HG03521 (cell line): ENCODE data around the gene NTRK3.
"Not testable (repeated sequence)": the region's sequence is repeated elsewhere in the genome, so short reads cannot be mapped to it uniquely, and the experiment has no call there.

Experiments
- ATAC-seq: cut with Tn5 transposase; IDR thresholded peaks from one replicate; pipeline ENCODE4 v1.9.1; 2021; ENCODE audit warnings: mild to moderate bottlenecking, moderate library complexity; ENCODE audit not compliant: unreplicated experiment

Gene NTRK3

DNA sequence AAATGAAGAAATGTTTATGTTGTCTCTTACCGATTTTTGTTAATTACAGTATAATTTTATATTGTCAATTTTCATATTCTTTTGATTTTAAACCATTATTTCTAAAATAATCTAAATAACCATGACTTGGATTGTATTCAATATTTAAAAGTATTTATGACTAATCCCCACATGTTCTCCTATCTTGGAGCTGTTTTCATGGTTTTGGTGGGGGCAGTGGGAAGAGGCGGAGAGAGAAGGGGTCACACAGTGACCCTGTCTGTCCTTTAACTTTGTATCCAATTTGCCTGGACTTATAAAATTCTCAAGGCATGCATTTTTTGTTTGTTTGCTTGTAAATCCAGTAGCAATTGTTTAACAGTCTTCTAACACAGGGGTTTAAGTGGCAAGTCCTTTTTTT lies 407.4 kb downstream of the NTRK3 start:
- ATAC-seq, result no peak

DNA sequence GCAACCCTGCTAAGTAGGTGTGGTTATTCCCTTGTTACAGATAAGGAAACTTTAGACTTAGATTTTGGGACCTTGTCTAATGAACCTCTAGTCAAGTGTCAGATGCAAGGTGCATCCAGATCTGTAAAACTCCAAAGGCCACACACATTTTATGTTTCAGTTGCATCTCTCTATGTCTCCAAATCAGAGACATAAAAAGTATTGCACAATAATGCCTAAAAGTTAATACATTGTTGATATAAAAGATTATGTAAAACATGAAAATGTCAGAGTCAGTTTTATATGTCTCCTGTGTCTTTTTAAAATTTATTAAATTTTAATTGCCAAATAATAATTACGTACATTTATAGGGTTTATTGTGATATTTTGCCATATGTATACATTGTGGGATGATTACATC lies 408.5 kb downstream of the NTRK3 start:
- ATAC-seq, result no peak

DNA sequence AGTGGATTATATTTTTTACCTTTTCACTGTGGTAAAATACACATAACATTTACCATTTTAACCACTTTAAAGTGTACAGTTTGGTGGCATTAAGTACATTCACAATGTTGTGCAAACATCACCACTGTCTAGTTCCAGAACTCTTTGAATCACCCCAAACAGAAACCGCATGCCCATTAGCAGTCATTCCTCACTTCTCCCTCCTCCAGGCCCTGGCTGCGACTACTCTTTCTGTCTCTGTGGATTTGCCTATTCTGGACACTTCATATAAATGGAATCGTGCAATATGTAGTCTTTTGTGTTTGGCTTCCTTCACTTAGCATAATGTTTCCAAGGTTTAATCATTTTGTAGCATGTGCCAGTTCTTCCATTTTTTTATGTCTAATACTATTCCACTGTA lies 409.8 kb downstream of the NTRK3 start:
- ATAC-seq, result no peak

DNA sequence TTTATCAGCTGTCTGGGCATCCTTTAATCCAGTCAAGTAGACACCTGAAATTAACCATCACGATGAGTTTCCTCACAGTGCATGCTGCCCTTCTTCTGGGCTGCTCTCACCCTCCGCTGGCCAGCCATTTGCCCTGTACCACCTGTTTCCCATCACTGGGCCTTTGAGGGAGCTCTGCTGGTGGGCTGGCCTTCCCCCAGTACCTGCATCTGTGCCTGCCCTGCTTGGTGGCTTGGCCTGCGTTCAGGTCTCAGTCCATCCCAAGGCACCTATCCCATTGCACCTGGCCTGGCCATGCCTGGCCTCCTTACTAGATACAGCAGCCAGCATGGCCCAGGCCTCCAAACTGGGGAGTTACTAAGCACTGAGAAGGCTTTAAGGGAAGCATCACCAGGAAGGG lies 413.2 kb downstream of the NTRK3 start:
- no peak for ATAC-seq

DNA sequence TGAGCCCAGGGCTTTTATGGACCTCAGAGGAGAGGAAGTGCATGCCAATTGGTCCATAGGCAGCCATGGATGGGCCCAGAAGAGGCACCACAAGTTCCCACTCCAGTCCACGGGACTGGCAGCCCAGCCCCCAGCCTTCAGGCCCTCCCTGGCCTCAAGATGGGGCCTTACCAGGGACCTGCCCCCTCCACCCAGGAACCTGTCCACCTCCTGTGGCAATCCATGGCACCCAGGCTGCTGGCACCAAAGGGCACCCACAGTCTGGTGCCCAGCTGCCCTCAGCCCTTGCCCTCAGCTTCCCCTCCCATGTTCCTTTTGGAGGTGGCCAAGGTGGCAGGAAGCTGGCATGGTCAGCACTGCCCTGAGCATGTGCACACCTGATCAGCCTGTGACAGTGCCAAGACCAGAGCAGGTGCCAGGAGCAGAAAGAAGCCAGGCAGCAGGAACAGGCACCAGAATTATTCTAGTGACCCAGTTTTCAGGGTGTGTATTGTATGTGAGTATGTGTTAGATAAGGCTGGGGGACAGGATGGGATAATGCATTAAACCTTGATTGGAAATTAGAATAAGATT lies 415.0 kb downstream of the NTRK3 start:
- ATAC-seq, result no peak

DNA sequence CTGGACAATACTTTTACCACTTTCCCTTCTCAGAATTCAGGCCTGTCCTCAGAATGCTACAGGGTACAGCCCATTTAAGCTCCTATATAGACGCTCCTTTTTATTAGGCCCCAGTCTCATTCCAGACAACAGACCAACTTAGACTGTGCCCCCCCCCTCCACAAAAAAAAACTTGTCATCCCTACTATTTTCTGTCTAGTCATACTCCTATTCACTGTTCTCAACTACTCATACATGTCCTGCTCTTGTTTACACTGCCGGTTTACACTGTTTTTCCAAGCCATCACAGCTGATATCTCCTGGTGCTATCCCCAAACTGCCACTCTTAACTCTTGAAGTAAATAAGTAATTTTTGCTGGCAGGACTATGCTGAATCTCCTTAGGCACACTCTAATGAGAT lies 420.7 kb downstream of the NTRK3 start:
- not testable (repeated sequence) for ATAC-seq

DNA sequence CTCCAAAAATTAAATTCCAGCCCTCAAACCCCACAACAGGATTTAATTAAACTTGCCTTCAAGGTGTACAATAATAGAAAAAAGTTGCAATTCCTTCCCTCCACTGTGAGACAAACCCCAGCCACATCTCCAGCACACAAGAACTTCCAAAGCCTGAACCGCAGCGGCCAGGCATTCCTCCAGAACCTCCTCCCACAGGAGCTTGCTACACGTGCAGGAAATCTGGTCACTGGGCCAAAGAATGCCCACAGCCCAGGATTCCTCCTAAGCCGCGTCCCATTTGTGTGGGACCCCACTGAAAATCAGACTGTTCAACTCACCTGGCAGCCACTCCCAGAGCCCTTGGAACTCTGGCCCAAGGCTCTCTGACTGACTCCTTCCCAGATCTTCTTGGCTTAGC lies 423.2 kb downstream of the NTRK3 start:
- not testable (repeated sequence) for ATAC-seq

DNA sequence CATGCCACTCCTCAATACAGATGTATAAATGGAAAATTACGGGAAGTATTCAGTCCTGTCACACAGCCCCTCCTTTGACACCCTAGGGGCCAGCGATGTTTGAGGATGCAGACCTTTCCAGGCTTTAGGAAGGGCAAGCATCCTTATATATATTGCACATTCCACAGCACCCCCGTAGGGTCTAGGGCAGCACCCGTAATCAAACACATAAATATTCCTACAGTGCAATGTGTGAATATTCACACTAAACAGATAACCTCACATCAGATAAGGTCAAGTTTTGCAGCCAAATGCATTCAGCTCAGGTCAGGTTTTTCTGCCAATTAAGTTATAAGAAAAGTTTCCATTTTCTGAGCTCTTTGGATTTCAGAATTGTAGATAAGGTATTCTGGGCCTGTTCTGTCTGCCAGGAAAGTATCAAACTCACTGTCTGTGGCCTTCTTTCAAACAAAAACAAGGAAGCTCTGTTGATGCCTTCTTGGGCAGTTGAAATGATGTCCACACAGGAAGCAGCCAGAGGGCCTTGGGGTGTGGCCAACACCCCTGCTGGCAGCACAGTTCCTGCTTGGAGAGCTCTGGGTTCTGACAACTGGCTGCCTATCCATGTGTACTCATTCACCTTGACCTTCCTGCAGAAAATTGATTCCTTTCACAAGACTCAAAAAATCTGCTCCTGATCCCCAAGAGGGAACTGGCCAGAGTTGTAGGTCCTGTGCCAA lies 427.0 kb downstream of the NTRK3 start:
- no peak for ATAC-seq

DNA sequence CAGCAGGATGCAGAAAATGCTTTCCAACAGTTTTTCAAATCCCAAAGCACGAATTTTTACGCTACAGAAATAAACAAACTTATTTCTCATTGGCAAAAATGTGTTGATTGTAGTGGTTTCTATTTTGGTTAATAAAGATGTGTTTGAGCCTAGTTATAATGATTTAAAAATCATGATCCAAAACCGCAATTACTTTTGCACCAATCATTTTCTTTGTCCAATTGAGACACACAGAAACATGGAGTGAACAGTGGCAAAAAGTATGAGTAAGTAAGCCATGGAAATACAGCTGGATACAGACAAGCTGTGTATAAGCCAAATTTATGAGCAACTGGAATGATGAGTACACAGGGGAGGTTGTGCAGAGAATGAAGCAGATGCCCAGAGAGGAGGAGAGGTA lies 427.9 kb downstream of the NTRK3 start:
- ATAC-seq, result no peak

DNA sequence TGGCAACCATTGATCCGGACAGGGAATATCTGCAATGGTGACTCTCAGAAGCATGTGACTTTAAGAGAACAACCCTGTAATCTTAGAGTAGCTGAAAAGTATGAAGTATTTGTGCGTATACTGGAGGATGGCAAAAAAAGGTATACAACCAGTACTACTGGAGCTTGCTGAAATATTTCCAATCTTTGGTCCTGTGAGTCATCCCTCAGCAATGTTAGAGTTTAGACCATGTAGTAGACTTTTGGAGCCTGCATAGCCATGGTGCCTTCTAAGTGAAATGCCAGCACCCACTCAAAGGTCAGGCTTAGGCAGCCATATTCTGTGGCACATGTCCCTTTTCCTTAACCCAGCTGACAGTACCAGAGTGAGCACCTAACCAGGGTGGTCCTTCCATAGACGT lies 429.4 kb downstream of the NTRK3 start:
- no peak for ATAC-seq

DNA sequence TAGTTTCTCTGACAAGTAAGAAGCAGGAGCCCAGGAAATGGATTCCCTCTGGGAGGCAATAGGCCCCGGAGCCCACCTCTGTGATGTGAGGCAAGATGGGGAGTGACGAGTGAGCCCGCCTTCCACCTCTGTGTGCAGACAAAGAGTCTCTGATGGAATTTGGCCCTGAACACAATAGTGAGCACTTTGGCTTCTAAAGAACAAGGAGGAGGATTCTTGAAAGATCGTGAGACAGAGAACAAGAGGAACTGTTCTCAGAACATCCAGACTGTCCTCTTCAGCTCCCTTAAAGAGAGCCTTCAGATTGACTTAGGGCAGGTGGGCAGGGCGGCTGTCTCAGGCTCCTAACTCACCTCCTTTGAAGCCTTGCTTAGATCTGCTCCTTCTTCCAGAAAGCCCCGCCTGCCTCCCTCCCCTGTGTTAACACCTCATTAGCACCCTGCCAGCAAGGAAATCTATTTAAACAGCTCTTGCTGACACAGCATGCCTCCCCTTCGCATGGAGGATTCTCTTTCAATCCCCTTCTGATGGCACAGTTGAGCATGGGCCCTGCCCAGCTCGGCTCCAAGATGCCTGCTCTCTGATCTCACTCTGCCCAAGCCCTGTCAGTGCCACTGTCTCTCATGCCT lies 430.3 kb downstream of the NTRK3 start:
- no peak for ATAC-seq

DNA sequence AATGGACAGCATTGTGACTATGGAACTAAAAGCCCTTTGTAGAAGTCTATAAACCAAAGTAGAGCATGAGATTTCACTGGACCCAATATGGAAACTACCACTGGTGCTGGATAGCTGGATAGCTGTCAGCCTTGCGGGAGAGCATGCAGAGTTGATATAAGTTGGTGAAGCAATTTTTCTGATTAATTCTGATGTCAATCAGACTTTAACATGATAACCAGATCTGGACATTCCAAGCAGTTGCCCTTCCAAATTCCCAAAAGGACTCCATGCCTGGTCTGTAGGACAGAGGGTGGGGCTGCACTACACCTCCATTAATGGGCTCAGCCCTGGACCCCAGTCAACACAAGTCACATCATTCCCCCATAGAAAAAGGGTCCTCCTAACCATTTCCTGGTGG lies 437.8 kb downstream of the NTRK3 start:
- no peak for ATAC-seq

DNA sequence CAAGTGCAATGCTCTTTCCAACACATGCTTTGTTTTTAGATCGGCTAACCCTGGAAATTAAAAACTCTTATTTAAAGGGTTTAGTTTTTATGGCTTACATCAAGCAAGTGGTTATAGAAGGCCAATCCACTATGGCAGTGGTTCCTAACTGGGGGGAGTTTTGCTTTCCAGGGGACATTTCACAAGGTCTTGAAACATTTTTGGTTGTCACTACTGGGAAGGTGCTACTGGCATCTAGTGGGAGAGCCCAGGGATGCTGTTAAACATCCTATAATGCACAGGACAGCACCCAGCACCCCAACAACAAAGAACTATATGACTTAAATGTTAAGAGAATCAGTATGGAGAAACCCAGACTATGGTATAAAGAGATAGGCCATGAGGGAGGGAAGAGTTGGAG lies 439.0 kb downstream of the NTRK3 start:
- ATAC-seq, result no peak

DNA sequence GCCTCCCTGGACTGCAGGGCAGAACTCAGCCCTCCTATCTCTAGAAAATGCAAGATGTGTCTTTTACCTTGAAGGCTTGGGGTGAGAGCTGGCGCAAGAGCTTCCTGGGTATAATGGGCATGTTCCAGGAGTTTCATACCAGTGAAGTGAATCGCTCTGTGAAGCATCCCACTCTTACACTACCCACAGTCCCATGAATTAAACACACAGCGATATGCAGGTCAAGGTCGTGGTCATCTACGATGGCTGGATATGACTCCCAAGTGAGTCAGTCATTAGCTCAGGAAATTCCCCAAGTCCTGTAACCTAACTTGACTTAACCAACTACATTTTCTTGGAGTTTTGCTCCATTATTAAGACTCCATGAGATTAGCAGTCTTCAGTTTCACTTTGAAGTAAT lies 439.7 kb downstream of the NTRK3 start:
- no peak for ATAC-seq

DNA sequence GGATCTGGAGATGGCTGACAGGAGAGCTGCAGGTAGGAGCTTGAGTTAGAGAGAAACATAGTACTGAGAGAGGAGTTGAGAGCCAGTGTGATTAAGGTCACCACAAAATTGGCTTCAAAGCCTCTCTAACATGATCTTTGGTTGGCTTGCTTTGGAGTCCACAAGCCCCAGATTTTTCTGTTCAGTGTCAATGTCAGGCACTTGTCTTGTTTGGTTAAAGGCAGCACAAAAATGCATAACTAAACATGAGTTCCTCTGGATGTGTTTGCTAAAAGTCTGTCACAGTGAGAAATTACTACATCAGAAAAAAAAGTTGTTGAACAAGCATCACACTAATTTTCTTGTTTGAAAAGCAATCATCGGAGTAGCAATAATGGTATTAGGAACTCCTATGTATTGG lies 440.5 kb downstream of the NTRK3 start:
- no peak for ATAC-seq
